Epithelial cell of proximal tubule (primary cell): ENCODE data around the gene IPCEF1. TPM values are rescaled to one million over a fixed set of nuclear protein-coding genes. Genes with fewer than 3 reads are reported as not detected.

Experiments
- DNase-seq: peaks from one replicate; pipeline ENCODE4 v3.0.0-alpha.2; 2011; ENCODE audit warnings: low read depth
- H3K4me3 ChIP-seq: 2 replicates; pipeline ENCODE4 v1.5.1; 2011; ENCODE audit warnings: low read depth, mild to moderate bottlenecking, low read length
- total RNA-seq: library from RNA; depleted of rRNA; stranded (reverse); fragments of >200 nt; gene quantifications from 2 replicates; pipeline ENCODE4 v1.2.3, GENCODE V29; 2015
- TF ChIP-seq, protein P1 (sequence below): conservative IDR thresholded peaks from 2 replicates; pipeline ENCODE4 v1.5.1; 2012; ENCODE audit warnings: low read depth, mild to moderate bottlenecking, low read length

The IPCEF1 gene
- total RNA-seq, 1 donor from 2014 or later: 0.63 TPM

DNA sequence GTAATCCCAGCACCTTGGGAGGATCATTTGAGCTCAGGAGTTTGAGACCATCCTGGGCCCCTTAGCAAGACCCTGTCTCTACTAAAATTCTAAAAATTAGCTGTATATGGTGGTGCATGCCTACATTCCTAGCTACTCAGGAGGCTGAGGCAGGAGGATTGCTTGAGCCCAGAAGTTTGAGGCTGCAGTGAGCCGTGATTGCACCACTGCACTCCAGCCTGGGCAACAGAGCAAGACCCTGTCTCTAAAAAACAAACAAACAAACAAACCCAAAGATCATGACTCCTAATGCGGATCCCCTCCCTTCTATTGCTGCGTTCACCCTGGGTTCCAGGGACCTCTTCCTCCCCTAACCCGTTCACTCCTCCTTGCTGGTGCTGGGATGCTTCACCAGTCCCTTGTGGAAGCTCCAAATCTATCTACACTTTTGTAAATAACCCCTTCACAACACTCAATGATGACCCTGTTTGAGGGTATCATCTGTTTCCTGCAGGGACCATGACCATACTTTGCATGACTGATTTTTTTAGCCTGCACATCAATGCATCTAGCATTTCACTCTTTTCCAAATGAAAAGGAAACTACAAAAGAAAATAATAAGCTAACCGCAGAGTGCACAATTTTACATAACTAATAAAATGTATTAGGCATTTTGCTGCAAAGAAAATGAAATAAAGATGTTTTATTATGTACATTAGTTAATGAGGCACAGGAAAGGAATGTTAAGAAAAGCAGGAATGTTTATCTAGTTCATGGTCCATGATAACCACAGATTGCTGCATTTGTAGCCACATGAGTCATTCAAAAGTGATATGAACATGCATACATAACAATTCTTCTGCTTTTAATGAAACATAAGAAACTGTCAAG lies 30.5 kb upstream of the IPCEF1 start:
- TF ChIP-seq, protein P1, sequence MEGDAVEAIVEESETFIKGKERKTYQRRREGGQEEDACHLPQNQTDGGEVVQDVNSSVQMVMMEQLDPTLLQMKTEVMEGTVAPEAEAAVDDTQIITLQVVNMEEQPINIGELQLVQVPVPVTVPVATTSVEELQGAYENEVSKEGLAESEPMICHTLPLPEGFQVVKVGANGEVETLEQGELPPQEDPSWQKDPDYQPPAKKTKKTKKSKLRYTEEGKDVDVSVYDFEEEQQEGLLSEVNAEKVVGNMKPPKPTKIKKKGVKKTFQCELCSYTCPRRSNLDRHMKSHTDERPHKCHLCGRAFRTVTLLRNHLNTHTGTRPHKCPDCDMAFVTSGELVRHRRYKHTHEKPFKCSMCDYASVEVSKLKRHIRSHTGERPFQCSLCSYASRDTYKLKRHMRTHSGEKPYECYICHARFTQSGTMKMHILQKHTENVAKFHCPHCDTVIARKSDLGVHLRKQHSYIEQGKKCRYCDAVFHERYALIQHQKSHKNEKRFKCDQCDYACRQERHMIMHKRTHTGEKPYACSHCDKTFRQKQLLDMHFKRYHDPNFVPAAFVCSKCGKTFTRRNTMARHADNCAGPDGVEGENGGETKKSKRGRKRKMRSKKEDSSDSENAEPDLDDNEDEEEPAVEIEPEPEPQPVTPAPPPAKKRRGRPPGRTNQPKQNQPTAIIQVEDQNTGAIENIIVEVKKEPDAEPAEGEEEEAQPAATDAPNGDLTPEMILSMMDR: no peak
- no peak for DNase-seq
- no peak overlapping the region for H3K4me3 ChIP-seq

DNA sequence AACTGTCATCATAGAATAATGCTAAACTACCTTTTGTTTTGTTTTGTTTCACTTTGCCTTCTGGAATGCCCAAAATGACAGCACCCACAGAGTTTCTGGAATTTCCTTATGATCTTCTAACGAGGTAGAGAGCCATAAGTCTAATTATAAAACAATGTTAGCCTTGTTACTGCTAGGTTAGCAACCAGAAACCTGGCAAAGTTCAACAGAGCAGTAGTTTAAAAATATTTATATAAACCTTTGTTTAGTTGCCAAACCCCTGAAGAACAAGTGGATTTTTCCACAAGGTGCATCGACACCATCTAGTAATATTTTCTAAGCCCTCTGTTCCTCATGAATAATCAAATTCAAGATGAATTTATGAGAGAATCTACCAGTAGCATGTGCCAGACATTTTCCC lies 27.6 kb upstream of the IPCEF1 start:
- TF ChIP-seq, protein P1: no peak
- no peak overlapping the region for H3K4me3 ChIP-seq
- DNase-seq: no peak

DNA sequence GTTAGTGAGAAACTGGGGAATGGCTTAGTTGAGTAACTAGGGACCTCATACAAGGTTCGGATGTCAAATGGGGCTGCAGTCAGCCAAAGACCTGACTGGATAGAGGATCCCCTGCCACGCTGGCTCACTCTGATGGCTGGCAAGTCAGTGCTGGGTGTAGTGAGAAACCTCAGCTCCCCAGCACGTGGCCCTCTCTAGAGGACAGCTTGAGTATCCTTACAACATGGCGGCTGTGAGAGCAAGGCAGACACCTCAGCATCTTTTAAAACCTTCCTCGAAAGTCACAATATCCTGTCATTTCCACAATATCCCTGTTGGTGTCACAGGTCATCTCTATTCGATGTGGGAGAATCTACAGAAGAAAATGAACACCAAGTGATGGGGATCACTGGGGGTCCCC lies 26.7 kb upstream of the IPCEF1 start:
- no peak for DNase-seq
- no peak overlapping the region for H3K4me3 ChIP-seq
- TF ChIP-seq, protein P1: no peak

DNA sequence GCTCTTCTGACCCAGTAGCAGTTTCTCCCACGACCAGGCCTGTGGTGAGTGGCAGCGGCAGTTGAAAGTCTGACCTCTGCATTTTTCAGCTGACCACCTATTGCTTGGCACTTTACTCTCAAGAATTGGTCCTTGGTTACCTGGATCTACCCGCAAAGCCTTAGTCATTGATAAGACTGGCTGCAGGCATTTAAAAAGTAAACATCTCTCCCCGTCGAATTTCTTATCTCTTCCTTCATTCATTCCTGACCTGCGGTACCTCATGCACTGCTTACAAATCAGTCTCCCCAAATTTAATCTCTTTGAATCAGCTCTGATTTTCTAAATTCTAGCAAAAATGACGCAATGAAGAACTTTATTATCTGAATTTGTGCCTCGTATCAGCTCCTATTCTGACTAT lies 26.1 kb upstream of the IPCEF1 start:
- no peak overlapping the region for H3K4me3 ChIP-seq
- TF ChIP-seq, protein P1: no peak
- no peak for DNase-seq

DNA sequence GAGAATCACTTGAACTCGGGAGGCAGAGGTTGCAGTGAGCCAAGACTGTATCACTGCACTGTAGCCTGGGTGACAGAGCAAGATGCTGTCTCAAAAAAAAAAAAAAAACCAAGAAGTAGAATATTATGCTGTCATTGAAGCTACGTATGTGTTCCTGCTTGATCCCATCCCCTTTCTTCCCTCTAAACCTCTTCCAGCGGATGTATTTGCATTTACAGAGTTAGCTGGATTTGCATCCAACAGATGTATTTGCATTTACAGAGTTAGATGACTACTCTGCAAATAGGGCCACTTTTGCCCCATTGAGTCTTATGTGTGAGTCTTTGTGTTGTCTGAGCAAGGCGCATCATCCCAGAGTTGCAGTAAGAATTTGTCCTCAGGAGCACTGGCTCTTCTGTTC lies 24.9 kb upstream of the IPCEF1 start:
- no peak for DNase-seq
- TF ChIP-seq, protein P1: no peak
- no peak overlapping the region for H3K4me3 ChIP-seq

DNA sequence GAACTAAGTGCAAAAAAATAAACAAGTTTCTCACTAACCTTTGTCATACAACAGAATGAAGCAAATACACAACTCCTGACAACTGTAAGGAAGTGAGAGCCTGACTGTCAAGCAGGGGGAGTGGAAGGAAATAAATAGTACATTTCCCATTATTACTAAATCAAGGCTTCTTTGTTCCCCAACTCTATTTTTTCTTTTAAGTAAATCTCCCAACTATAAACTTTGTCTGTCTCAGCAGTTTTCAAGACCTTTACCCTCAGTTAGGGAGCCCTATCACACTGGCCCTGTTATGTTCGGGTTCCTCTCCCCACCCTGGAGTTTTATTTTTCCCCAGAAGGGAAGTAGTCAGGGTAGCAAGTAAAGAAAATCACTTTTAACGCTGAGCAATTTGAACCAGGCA lies 24.1 kb upstream of the IPCEF1 start:
- TF ChIP-seq, protein P1: no peak
- no peak overlapping the region for H3K4me3 ChIP-seq
- DNase-seq: no peak

DNA sequence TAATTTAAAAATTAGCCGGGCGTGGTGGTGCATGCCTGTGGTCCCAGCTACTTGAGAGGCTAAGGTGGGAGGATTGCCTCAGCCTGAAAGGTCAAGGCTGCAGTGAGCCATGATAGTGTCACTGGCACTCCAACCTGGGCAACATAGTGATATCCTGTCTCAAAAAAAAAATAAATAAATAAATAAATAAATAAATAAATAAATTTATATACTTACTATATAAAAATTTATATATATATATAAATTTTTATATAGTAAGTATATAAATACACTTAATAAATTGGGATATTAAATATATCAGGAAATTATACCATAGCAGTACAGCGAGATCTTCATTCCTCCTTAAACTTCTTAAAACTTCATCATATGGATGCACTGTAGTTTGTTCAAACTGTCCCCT lies 23.0 kb upstream of the IPCEF1 start:
- no peak overlapping the region for H3K4me3 ChIP-seq
- no peak for DNase-seq
- TF ChIP-seq, protein P1: no peak
